ENCODE results near the gene MCF2. TPM values are rescaled to one million over a fixed set of nuclear protein-coding genes. Genes with fewer than 3 reads are reported as not detected.

MCF2 gene
- total and polyA plus RNA-seq, 2 donors from 2014 or later = 0.85 to 2.2 TPM

DNA sequence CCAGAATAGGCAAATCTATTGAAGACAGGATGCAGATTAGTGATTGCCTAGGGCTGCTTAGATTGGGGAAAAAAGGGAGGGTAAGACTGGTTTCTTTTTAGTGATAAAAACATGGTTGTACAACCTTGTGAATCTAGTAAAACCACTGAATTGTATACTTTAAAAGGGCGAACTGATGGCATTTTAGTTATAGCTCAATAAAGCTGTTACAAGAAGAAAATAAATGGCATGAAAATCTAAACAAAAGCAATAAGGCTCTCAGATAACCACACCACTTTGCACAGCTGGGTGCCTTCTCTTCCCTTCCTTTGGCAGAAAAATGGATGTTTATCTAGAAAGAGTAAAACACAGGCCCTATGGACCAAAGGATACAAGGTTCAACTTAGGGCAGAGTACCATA, 107.9 kb downstream of the MCF2 start:
- intact Hi-C loops (cut with DNase I) = no loop called here
- Histone ChIP-seq H3K4me3 (ENCODE audit: low read length in 3 of 3) (no peak overlapping the region), H3K27me3 (ENCODE audit: control insufficient read depth, insufficient read depth, low read length) (no peaks in the 10 kb centered on the region), H3K27ac (ENCODE audit: low read depth in 2 of 2, low read length in 2 of 2) (no peak overlapping the region), H3K9ac (ENCODE audit: low read length in 3 of 3) (no peak overlapping the region), H3K9me3 (ENCODE audit: control insufficient read depth in 2 of 3, insufficient read depth in 1 of 3, low read length in 3 of 3) (no peaks in the 10 kb centered on the region), H3K36me3 (ENCODE audit: control insufficient read depth in 2 of 3, insufficient read depth in 3 of 3, low read length in 3 of 3) (no peaks in the 10 kb centered on the region), H3K4me1 (ENCODE audit: control insufficient read depth in 2 of 3, insufficient read depth in 2 of 3, low read depth in 1 of 3, low read length in 3 of 3) (no peaks in the 10 kb centered on the region)
- DNase-seq (no peak), FAIRE-seq (no peak)
- TF ChIP-seq, protein P1, sequence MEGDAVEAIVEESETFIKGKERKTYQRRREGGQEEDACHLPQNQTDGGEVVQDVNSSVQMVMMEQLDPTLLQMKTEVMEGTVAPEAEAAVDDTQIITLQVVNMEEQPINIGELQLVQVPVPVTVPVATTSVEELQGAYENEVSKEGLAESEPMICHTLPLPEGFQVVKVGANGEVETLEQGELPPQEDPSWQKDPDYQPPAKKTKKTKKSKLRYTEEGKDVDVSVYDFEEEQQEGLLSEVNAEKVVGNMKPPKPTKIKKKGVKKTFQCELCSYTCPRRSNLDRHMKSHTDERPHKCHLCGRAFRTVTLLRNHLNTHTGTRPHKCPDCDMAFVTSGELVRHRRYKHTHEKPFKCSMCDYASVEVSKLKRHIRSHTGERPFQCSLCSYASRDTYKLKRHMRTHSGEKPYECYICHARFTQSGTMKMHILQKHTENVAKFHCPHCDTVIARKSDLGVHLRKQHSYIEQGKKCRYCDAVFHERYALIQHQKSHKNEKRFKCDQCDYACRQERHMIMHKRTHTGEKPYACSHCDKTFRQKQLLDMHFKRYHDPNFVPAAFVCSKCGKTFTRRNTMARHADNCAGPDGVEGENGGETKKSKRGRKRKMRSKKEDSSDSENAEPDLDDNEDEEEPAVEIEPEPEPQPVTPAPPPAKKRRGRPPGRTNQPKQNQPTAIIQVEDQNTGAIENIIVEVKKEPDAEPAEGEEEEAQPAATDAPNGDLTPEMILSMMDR (IDR thresholded peaks at IDR 0.05; ENCODE audit: borderline replicate concordance, extremely low read depth, insufficient read depth) = no peak

DNA sequence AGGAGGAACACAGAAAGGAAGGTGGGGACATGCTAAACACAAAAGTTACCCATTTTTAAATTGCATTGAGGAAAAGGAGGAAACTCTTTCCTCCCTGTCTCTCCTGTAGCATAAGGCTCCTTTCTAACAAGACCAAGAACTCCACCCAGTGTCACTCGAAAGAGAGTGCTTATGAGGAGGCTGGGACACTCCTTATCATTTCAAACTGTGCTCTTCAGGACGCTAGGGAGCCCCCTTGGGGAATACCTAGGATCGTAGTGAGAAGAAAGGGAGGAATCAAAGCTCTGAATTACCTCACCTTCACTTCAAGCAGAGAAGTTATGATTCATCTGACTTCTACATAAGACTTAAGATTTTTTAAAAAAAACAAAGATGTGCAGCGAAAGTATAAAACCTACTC, 111.9 kb downstream of the MCF2 start:
- TF ChIP-seq, protein P1 (IDR thresholded peaks at IDR 0.05; ENCODE audit: borderline replicate concordance, extremely low read depth, insufficient read depth) = no peak
- H3K36me3 ChIP-seq (ENCODE audit: control insufficient read depth in 2 of 3, insufficient read depth in 3 of 3, low read length in 3 of 3) = no peaks in the 10 kb centered on the region
- DNase-seq (no peak), FAIRE-seq (no peak)
- no peaks in the 10 kb centered on the region for H3K27me3 ChIP-seq (ENCODE audit: control insufficient read depth, insufficient read depth, low read length)
- H3K4me1 ChIP-seq (ENCODE audit: control insufficient read depth in 2 of 3, insufficient read depth in 2 of 3, low read depth in 1 of 3, low read length in 3 of 3) = no peaks in the 10 kb centered on the region
- H3K27ac ChIP-seq (ENCODE audit: low read depth in 2 of 2, low read length in 2 of 2) = no peak overlapping the region
- no peak overlapping the region for H3K9ac ChIP-seq (ENCODE audit: low read length in 3 of 3)
- intact Hi-C loops (cut with DNase I) = no loop called here
- H3K9me3 ChIP-seq (ENCODE audit: control insufficient read depth in 2 of 3, insufficient read depth in 1 of 3, low read length in 3 of 3) = no peaks in the 10 kb centered on the region
- H3K4me3 ChIP-seq (ENCODE audit: low read length in 3 of 3) = no peak overlapping the region

DNA sequence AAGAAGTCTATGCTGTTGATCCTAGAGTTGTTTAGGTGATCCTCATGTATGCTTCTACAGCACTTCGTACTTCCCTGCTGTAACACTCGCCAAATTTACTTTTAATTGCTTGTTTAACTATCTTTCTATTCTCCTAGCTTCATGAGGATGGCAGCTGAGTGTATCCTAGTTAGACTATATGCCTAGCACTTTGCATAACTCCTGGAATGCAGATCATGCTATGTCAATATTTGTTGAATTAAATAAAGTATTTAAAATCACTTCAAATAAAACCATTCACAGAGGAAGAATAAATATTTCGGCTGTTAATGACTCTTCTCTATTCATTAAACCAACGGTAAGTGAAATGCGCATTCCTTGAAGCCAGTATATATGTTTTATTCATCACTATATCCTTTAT, 122.4 kb downstream of the MCF2 start:
- Histone ChIP-seq H3K9me3 (ENCODE audit: control insufficient read depth in 2 of 3, insufficient read depth in 1 of 3, low read length in 3 of 3) (no peaks in the 10 kb centered on the region), H3K36me3 (ENCODE audit: control insufficient read depth in 2 of 3, insufficient read depth in 3 of 3, low read length in 3 of 3) (no peaks in the 10 kb centered on the region), H3K4me3 (ENCODE audit: low read length in 3 of 3) (no peak overlapping the region), H3K9ac (ENCODE audit: low read length in 3 of 3) (no peak overlapping the region), H3K4me1 (ENCODE audit: control insufficient read depth in 2 of 3, insufficient read depth in 2 of 3, low read depth in 1 of 3, low read length in 3 of 3) (no peaks in the 10 kb centered on the region), H3K27me3 (ENCODE audit: control insufficient read depth, insufficient read depth, low read length) (no peaks in the 10 kb centered on the region), H3K27ac (ENCODE audit: low read depth in 2 of 2, low read length in 2 of 2) (no peak overlapping the region)
- no peak for DNase-seq
- intact Hi-C loops (cut with DNase I) = no loop called here
- TF ChIP-seq, protein P1 (IDR thresholded peaks at IDR 0.05; ENCODE audit: borderline replicate concordance, extremely low read depth, insufficient read depth) = no peak
- FAIRE-seq = no peak

DNA sequence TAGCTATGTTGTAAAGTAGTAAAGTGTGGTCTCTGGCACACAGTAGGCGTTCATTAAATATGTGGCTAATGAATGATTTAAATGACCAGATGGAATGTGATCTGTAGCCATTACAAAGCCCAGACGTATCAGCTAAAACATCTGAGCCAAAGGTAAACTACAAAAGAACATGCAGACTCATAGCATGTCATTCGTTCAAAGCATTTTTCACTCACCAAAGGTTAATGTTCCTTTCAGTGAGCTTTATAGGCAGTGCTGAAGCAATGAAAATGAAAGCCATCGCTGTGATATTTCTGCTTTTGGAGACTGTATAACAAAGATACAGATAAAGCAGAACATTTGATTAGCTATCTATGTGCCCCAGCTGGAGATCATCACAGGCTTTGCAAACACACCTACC, 126.9 kb downstream of the MCF2 start:
- no peak for FAIRE-seq

More for the DNA sequence above, 126.9 kb downstream of the MCF2 start:
- intact Hi-C loops (cut with DNase I) = no loop called here
- no peaks in the 10 kb centered on the region for H3K9me3 ChIP-seq (ENCODE audit: control insufficient read depth in 2 of 3, insufficient read depth in 1 of 3, low read length in 3 of 3)
- H3K9ac ChIP-seq (ENCODE audit: low read length in 3 of 3) = no peak overlapping the region
- H3K36me3 ChIP-seq (ENCODE audit: control insufficient read depth in 2 of 3, insufficient read depth in 3 of 3, low read length in 3 of 3) = no peaks in the 10 kb centered on the region
- no peak overlapping the region for H3K4me3 ChIP-seq (ENCODE audit: low read length in 3 of 3)
- H3K27me3 ChIP-seq (ENCODE audit: control insufficient read depth, insufficient read depth, low read length) = peaks cover 2% of the 10 kb centered on the region
- no peak overlapping the region for H3K27ac ChIP-seq (ENCODE audit: low read depth in 2 of 2, low read length in 2 of 2)
- TF ChIP-seq, protein P1 (IDR thresholded peaks at IDR 0.05; ENCODE audit: borderline replicate concordance, extremely low read depth, insufficient read depth) = no peak
- DNase-seq = no peak
- no peaks in the 10 kb centered on the region for H3K4me1 ChIP-seq (ENCODE audit: control insufficient read depth in 2 of 3, insufficient read depth in 2 of 3, low read depth in 1 of 3, low read length in 3 of 3)
